Hepatic stellate cell (primary cell): ENCODE measurements around the gene LILRB4.
"Not testable (repeated sequence)": the region's sequence is repeated elsewhere in the genome, so short reads cannot be mapped to it uniquely, and the experiment has no call there.

Experiments
- DNase-seq: peaks from one replicate; pipeline ENCODE4 v3.0.0; 2011; ENCODE audit warnings: low spot score

Gene LILRB4

DNA sequence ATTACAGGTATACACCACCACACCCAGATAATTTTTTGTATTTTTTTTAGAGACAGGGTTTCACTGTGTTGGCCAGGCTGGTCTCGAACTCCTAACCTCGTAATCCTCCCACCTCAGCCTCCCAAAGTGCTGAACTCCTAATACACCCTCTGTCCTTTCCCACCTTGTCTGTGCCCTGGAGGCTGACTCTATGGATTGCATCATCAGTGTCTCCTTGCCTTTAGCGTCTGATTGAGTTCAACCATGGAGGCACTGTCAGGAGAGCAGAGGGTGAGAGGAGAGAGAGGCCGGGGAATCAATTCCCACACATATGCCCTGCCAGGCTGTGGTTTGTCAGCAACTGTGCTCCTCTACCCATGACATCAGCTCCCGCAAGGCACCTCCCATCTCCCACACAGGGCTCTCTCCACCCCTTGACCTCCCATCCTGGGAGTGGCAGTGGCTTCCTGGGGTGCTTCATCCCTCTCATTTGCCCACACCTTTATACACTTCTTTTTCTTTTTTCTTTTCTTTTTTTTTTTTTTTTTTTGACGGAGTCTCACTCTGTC, 12.6 kb upstream of the LILRB4 start:
- no peak for DNase-seq

DNA sequence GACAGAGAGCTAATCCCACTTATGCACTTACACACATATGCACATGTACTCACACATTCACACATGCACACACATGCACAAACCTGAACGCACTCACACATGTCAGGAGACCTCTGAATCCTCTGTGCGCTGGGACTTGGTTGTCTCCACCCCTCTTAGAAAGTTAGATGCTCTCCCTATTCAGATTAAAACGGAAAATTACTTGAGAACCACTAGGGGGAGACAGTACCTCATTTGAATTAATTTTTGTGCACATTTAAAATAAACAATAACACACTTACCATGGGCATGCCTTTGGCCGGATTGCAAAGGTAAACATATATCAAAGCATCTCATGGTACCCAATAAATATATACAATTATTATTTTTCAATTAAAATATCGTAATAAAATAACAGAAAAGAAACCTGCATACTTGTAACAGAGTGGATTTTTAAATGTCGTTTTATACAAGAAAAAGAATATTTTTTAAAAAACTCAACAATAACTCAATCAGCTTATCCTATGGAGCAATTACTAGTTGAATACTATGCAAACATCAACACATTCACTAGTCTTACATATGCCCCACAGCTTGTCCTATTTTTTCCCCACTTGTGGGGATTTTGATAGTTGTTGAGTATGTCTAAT, 9.5 kb upstream of the LILRB4 start:
- DNase-seq, result peak; percentile 24

DNA sequence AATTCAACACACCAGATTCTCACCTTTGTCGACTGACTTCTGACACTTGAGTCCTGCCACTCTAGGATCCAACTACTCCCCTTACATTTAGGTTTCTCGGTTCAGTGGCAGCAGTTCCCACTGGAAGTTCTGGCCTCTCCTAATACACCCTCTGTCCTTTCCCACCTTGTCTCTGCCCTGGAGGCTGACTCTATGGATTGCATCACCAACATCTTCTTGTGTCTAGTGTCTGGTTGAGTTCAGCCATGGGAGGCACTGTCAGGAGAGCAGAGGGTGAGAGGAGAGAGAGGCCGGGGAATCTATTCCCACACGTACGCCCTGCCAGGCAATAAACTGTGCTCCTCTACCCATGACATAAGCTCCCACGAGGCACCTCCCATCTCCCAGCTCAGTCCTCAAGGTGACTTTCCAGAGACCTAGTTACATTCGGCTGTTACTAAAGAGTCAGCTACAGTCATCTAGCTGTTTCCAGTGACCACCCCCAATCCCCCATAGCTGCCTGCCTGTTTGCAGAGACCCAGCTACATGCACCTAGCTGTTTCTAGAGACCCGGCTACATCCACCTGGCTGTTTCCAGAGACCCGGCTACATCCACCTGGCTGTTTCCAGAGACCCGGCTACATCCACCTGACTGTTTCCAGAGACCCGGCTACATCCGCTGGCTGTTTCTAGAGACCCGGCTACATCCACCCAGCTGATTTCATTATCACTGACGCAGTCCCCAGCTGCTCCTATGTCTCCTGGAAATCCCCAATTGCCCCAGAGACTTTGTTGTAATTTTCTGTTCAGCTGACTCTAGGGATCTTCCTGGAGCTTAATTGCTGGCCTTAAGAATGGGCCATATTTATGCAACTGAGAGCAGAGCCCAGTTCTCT, 8.1 kb upstream of the LILRB4 start:
- DNase-seq, result no peak

GRCh38 chr19:54659300-54659699, 3.5 kb upstream of the LILRB4 start:
- no peak for DNase-seq

GRCh38 chr19:54660306-54660705, 2.5 kb upstream of the LILRB4 start:
- no peak for DNase-seq

DNA sequence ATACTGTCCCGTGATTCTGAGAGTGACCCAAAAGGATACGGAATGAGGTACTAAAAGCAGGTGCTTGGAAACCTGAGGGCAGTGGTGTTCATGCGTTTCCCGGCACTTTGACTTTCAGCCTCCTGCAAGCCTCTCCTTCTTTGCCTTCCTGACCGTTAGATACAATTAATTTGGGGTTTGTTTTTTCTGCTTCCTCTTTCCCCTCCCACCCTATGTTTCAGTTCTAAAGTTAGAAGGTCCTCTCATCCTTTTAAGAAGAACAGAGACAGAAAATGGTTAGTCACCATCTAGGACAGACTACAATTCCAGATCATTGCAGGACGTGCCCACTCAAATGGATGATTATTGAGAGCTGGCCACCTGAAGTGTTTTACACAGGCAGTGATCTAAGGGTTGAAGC, 1.8 kb upstream of the LILRB4 start:
- DNase-seq, result no peak

DNA sequence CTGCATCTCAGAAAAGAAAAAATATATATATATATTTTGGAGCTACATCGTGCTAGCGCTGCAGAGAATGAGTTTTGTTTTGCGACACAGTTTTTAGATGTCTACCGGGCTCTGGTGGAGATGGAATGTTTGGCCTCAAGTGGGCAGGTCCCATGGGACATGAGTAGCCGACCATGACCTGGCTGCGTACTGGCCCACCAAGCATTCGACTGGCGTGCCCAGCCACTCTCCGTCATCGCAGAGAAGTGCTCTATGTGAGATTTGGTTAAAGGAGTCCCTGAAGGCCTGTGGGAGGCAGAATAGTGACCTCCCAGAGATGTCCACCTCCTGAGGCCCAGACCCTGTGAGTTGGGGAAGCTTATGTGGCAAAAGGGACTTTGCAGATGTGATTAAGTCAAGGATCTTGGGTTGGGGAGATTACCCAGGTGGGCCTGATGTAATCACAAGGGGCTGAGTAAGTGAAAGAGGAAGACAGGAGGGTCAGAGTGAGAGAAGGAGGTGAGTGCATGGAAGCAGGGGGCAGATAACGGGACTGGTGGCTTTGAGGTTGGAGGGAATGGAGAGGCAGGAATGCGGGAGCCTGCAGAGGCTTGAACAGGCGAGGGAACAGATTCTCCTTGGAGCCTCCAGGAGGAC, 821 bp upstream of the LILRB4 start:
- no peak for DNase-seq

DNA sequence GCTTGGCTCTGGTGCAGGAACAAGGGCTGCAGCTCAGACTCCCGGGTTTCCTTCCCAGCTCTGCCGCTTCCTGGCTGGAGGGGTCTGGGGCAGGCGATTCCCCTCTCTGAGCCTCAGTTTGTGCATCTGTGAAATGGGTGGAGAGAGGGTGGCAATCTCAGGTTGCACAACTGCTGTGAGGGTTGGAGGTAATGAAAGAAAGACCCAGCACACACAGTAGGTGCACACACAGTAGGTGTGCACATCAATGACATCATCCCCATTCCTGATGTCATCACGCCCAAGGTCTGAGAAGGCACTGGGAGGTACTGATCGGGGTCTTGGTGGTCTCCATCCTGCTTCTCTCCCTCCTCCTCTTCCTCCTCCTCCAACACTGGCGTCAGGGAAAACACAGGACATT, 2.7 kb downstream of the LILRB4 start:
- no peak for DNase-seq

GRCh38 chr19:54667217-54667616, 4.4 kb downstream of the LILRB4 start:
- no peak for DNase-seq

GRCh38 chr19:54668353-54668752, 5.6 kb downstream of the LILRB4 start:
- DNase-seq, result no peak

GRCh38 chr19:54670576-54671357, 8.0 kb downstream of the LILRB4 start:
- no peak for DNase-seq

- no peak for DNase-seq
Measured at GRCh38 chr19:54673222-54673621, 10.4 kb downstream of the LILRB4 start.

DNA sequence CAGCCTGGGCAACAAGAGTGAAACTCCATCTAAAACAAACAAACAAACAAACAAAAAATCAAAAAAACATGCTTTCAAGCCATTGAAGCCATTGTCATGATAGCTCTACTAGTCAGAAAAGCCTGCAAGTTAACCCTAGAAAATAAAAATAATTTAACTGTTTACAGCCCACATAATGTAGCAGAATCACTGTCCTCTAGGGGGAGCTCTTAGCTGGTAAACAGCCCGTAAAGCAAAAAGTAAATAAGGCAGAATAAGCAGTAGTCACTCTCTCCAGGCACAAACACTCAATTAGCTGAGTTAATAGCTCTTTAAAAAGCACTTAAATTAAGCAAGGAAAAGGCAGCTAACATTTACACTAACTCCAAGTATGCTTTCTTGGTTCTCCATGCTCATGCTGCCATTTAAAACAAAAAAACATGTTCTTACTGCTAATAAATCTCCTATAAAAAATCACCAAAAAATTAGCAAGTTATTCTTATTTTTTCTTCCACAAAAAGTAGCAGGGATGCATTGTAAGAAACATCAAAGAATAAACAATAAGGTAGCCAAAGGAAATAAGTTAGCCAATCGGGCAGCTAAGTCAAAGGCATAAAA, 11.3 kb downstream of the LILRB4 start:
- DNase-seq, result no peak

GRCh38 chr19:54676210-54676834, 13.5 kb downstream of the LILRB4 start:
- peak; percentile 29 for DNase-seq

DNA sequence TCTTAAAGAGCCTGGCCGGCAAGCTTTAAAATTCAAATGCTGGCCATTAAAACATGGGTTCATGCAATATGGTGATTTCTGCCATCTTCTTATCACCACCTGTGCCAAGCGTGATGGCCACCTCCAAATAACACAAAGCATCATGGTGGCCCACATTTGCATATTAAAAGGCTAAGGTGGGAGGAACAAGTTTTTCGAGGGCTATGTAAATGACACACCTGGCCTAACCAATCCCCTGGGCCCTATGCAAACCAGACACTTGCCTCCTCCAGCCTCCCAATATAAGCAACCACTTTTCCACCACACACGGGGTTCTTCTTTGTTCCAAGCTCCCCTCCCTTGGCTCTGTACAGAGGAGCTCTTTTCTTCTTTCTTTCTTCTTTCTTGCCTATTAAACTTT, 14.4 kb downstream of the LILRB4 start:
- DNase-seq, result no peak

- not testable (repeated sequence) for DNase-seq
Measured at GRCh38 chr19:54681596-54681995, 18.8 kb downstream of the LILRB4 start.

GRCh38 chr19:54682306-54682856, 19.6 kb downstream of the LILRB4 start:
- DNase-seq, result no peak

- no peak for DNase-seq
Measured at GRCh38 chr19:54684527-54684926, 21.7 kb downstream of the LILRB4 start.

GRCh38 chr19:54691582-54692297, 29.0 kb downstream of the LILRB4 start:
- DNase-seq, result no peak

DNA sequence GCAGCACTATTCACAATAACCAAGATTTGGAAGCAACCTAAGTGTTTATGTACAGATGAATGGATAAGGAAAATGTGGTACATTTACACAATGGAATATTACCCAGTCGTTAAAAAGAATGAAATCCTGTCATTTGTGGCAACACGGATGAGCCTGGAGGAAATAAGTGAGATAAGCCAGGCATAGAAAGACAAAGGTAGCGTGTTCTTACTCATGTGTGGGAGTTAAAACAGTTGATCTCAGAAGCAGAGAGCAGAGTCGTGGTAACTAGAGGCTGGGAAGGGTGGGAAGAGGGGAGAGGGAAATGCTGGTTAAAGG, 29.5 kb downstream of the LILRB4 start:
- DNase-seq, result no peak
